Endometrial microvascular endothelial cells (primary cell): ENCODE data around the gene GTF3C5. TPM values are rescaled to one million over a fixed set of nuclear protein-coding genes. Genes with fewer than 3 reads are reported as not detected.
"Not testable (repeated sequence)": the region's sequence is repeated elsewhere in the genome, so short reads cannot be mapped to it uniquely, and the experiment has no call there.

Experiments
- in situ Hi-C: cut with HindIII; loops from 2 replicates; pipeline ENCODE4 v1.10.0; 2017; ENCODE audit warnings: low sequenced_read_pairs, low pct_unique_long_range_greater_than_20kb; ENCODE audit errors: inconsistent ontology term
- total RNA-seq: library from RNA; depleted of rRNA; stranded (reverse); fragments of >200 nt; gene quantifications from one replicate; pipeline ENCODE4 v1.2.3, GENCODE V29; 2015; ENCODE audit errors: inconsistent ontology term

Gene GTF3C5
- total RNA-seq, 1 donor from 2014 or later, result 58.4 TPM

DNA sequence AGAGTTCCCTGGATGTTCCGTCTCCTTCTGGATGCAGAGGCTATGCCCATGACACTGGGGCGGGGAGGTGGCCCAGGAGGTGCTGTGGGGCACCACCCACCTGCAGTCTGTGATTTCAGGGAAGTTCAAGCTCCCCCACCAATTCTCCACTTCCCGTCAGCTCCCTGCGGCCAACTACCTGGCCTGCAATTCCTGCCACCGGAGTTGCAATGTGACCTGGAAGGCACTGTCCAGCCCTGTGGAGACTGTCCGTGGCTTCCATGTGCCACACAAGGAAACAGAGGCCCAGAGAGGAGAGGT is 35.7 kb upstream of the GTF3C5 start:
- in situ Hi-C loops, result no loop called here

DNA sequence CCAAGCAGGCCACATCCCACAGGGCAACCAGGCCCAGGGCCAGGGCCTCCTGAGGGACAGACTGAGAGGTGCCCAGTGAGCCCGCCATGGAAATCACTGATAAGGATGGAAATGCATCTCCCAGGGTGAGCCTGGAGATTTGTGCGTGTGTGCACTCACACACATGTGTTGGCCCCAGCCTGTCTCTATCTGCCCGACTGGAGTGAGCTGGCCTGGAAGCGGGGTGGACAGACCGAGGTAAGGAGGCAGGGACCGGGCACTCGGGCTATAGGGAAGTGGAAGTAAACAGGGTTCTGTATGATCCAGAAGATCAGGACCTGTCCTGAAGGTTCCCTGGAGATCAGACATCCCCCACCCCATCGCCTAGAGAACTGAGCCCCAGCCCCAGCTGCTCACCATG is 34.9 kb upstream of the GTF3C5 start:
- in situ Hi-C loops, result no loop called here

DNA sequence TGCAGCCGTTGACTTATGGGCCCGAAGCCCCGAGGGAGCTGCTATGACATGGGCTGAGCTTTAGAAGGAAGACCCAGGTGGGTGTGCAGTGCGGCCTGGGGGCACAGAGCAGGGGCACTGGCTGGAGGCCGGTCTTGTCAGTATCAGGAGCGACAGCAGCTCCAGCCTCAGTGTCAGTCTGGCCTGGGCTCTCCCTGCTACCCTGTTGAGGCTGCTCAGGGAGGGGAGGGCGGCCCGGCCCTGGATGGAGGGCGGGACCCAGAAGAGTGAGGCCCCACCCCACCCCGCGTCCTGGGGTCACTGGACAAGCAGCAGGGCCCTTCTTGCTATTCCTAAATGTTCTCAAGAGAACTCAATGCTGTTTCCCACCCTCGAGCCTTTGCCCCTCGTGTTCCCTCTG is 34.3 kb upstream of the GTF3C5 start:
- in situ Hi-C loops, result no loop called here

DNA sequence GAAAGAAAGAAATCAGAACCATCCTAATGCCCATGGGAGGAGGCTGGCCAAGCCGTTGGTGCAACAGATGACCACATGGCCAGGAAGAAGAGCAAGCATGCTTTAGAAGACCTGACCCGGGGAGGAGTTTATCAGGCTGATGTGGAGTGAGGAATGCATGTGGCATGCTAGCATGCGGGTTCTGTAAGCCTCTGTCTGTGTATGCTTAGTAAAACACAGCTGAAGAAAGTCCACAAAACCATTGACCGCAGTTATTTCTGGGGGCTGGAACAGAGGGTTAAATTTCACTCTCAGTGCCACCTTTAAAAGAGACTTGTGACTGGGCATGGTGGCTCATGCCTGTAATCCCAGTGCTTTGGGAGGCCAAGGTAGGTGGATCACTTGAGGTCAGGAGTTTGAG is 33.2 kb upstream of the GTF3C5 start:
- in situ Hi-C loops, result no loop called here

DNA sequence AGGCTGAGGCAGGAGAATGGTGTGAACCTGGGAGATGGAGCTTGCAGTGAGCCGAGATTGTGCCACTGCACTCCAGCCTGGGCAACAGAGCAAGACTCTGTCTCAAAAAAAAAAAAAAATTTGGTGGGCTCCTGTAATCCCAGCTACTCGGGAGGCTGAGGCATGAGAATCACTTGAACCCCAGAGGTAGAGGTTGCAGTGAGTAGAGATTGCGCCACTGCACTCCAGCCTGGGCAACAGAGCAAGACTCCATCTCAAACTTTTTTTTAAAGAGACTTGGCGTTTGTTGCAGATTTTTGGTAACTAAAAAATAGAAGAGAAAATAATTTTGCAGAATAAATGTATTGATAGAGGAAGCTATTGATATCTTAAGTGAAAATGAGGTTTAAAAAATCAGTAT is 32.6 kb upstream of the GTF3C5 start:
- in situ Hi-C loops, result not testable (repeated sequence)

DNA sequence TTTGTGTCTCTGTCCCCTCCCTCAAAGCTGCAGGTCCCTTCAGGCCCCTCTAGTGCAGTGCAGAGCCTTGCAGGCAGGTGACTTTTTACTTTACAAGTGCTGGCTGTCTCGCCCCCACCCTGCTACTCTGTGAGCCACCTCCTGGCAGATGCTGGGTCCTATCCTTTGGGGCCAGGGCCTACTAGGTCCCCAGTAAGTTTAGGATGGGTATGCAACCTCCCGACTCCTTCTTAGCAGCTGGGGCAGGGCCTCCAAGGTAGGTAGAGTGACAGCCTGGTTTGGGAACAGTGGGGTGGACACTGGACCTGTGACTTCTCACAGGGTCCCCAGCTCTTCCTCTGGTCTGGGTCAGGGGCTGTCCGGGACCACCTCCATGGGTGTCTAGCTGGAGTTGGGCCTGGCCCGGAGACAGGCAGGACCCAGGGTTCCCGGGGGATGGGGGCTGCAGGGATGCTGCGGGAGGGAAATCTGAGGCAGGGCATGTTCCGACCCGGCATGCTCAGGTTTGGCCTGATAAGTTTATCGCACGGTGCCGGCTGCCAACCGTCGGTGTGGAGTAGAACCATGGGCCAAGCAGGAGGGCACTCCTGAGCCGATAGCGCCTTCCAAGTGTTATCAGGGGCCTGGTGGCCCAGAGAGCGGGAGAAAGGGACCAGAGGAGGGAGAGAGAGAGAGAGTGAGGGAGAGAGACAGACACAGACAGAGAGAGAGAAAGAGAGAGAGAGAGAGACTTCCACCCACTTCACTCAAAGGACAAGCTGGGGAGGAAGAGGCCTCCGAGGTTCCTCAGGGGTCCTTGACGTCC is 31.8 kb upstream of the GTF3C5 start:
- in situ Hi-C loops, result no loop called here

DNA sequence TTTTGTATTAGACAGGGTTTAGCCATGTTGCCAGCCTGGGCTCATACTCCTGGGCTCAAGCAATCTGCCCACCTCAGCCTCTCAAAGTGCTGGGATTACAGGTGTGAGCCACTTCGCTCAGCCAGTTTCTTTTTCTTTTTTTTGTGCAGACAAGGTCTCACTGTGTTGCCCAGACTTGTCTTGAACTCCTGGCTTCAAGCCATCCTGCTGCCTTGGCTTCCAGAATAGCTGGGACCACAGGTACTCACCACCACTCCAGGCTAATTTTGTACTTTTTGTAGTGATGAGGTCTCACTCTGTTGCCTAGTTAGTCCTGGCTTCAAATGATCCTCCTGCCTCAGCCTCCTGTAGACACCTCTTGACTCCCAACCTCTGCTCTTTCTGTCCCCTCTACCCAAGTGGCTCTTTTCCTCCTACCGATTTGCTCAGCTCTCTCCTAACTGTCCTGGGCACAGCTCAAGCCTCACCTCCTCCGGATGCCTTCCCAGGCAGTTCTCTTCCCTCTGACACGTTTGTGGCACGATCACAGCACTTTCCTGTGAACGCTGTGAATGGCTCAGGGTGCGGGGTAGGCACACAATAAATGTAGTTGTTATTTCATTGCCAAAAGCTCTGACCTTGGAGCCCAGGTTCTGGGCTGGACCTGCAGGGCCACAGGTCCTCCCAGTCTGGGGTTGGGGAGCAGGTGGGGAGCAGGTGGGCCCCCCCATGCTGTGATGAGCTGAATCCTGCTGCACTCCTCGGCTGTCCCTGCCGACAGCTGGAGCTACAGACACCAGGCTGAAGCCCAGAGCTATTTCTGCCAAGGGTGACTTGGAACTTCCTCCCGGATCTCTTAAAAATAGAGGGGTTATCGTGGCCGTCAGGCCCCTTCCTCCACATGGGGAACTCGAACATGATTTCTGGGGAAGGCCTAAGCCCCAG is 28.4 kb upstream of the GTF3C5 start:
- in situ Hi-C loops, result no loop called here

DNA sequence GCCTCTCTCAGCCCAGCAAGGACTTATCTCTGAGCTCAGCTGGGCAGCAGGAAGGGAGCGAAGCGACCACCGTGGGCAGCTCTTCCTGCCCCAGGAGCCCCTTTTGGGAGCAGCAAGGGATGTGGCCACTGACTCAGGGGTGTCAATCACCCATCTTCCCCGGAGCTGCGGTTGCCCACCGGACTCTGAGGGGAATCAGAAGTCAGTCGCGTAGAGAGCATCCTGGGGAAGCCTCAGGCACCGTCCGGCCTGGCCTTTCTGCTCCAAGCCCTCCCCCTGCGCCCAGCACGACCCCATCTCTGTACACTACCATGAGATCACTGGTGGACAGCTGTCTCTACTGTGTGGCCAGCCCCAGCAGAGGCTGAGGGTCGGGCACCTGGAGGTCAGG is 27.7 kb upstream of the GTF3C5 start:
- in situ Hi-C loops, result no loop called here

DNA sequence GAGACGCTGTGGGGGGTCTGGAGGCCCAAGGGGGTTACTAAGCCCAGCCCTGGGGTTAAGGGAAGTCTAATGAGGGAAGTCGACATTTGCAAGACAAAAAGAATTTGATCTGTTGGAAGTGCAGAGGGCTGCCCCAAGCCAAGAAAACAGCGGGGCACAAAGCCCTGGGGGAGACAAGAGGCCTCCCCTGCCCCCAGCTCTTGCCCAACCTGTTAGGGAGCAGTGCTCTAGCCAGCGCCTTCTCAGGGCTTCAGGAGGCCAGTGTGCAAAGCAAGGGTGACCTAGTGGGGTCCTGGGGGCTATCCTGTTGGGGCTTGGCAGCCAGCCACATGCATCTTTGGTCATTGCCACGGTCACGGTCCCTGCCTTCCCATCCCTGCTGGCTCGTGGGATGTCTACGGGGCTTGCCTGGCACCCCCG is 27.1 kb upstream of the GTF3C5 start:
- in situ Hi-C loops, result no loop called here

DNA sequence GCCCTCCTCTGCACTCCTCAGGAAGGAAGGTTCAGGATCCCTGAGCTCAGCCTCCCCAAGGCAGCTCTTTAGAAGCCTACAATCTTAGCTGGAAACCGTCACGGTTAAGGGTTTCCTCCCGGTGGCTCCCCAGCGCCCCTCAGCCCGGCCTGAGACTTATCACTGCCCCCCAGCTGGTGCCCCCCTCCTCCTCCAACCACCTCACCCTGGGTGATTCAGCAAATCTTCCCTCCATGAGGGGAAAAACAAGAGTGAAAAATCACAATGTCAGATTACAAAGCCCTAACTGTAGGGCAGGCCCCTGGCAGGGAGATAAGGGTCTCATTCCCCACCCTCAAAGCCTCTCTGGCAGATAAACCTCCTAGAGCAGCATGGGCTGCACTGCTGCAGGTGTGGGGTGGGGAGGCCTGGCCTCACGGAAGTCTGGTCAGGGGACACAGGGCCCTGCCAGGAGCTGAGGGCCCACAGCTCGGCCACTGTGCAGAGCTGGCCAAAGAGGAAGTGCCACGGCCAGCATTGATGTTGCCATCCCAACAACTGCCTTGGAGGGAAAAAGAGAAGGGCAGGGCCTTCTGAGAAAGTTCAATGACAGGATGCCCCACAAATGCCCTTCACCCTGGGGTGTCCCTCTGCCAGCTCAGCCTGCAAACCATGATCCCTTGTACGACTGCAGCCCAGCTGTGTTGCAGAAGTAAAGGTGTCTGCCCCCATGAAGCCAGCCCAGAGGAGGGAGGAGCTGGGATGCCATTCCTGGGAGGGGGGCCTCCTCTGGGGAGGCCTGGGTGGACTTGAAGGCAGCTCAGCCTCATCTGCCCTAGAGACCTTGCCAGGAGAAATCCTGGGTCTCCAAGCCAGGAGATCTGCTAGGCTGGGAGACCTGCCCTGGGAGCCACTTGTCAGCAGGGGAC is 26.5 kb upstream of the GTF3C5 start:
- in situ Hi-C loops, result no loop called here

DNA sequence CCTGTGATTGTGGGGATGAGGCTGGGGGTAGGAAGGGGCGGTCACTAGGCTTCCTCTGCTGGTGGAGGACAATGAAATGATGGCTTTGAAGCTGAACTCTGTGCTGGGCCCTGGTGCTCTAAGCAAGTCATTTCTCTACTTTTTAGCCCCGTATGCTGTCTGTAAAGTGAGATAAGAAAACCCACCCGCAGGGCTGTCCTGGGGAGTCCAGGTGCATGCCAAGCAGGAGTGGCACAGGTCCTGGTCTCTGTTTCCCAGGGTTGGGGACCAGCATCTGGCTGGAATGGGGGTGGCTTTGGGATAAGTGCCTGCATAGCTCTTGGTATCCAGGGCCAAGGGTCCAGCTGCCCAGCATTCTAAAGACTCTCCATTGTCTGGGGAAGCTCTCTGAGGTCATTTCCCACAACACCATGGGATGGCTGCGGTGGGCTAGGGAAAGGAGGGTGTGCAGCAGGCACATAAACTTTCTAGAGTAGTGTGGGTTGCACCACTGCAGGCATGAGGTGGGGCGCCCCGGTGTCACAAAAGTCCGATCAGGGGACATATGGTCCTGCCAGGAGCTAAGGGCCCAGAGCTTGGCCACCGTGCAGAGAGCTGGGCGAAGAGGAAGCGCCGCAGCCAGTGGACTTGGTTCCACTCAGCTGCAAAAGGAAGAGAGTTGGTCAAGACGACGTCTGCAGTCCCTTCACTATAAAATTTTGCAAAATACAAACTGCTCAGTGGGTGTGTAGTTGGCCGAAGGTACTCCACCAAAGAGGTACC is 25.6 kb upstream of the GTF3C5 start:
- in situ Hi-C loops, result no loop called here

DNA sequence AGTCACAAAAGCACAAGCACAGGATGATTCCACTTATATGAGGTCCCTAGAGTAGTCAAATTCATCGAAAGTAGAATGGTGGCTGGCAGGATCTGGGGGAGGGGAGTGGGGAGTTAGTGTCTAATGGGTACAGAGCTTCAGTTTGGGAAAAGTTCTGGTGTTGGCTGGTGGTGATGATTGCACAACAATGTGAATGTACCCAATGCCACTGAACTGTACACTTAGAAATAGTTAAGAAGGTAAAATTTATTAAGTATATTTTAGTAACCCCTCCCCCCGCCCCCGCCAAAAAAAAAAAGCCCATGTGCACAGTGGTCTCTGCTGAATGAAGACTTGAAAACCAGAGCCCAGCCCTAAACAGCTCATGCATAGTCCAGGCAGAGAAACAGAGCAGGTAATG is 24.8 kb upstream of the GTF3C5 start:
- in situ Hi-C loops, result no loop called here

DNA sequence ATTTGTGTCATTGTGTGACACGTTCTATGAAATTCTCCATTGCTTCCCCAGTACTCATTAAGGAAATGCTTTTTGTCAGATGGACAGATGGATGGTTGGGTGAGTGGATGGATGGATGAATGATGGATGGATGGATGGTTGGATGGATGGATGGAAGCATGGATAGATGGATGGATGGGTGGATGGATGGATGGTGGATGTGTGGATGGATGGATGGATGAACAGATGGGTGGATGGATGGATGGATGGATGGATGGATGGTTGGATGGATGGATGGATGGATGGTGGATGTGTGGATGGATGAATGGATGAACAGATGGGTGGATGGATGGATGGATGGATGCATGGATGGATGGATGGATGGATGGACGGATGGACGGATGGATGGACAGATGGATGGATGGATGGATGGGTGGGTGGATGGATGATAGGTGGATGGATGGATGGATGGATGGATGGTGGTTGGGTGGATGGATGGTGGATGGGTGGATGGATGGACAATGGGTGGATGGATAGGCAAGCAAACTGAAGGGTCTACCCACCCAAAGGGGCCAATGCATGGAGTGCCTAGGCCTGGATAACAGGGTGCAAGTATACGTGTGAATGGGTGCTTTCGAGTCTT is 24.0 kb upstream of the GTF3C5 start:
- in situ Hi-C loops, result no loop called here

DNA sequence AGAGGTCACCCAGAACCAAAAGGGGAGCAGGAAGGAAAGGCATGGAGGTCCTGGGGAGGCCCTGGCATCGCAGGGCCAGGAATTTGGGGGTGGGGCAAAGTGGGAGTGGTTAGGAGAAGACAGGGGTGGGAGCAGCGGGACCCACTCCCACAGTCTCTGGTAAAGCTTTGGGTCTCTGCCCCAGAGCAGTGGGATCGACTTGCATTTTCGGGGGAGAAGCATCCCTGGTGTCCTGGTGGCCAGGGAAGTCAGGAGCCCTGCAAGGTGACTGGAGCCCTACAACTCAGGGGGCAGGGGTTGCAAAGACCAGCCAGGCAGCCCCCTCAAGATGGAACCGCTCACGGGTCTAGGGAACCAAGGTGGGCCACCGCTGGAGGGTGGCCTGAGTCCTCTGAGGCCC is 22.4 kb upstream of the GTF3C5 start:
- in situ Hi-C loops, result no loop called here

DNA sequence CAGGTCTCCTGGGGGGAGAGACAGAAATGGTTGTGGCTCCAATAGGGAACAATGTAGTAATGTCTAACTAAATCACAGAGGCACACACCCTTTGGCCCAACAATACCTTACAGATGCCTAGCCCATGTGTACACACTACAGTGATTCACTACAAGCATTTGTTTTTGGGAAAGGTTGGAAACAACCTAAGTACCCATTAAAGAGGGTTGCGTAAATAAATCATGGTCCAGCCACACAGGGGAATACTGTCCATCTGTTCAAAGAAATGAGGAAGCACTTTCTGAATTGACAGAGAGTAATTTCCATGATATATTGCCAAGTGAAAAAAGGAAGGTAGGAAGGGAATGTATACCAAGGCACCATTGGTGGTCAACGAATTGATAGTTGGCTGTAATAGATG is 22.0 kb upstream of the GTF3C5 start:
- in situ Hi-C loops, result no loop called here

DNA sequence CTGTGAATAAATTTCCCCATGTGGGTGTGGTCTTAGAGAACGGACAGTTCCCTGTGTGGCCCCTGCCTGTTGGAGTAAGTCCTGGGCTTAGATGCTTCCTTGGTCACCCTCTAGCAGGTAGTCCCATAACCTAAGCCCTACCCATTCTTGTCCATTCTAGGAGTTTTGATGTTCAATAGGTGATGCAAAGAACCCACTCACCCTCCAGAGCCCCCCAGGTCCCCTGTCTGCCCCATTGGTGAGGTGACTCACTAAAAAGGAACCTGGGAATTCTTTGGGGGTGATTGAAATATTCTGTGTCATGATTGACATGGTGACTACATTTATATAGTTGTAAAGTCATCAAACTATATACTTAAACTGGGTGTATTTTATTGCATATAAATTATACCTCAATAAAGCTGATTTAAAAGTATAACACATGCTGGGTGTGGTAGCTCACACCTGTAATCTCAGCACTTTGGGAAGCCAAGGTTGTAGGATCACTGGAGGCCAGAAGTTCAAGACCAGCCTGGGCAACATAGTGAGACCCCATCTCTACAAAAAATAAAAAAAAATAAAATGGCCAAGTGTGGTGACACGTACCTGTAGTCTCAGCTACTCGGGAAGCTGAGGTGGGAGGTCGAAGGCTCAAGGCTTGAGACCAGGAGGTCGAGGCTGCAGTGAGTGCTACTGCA is 20.8 kb upstream of the GTF3C5 start:
- in situ Hi-C loops, result no loop called here

DNA sequence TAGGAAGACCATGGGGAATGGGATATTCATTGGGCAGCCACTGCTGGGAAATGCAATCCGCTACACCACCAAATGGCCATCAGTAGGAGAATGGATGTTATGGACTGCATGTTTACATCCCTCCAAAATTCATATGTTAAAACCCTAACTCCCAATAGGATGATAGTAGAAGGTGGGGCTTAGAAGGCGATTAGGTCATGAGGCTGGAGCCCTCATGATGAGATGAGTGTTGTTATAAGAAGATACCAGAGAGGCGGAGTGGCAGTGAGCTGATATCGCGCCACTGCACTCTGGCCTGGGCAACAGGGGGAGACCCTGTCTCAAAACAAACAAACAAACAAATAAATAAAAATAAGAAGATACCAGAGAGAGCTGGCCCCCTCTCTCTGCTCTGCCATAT is 16.1 kb upstream of the GTF3C5 start:
- in situ Hi-C loops, result no loop called here
